Measurements from ENCODE around the gene CPA1. TPM values are rescaled to one million over a fixed set of nuclear protein-coding genes. Genes with fewer than 3 reads are reported as not detected.
A peak's percentile ranks its signal among the peaks of the same experiment; 100 is the strongest.

Gene CPA1
- polyA plus RNA-seq, 1 donor (not counting 4 experiments of a cell fraction or from before 2014, with no cell fraction given): not detected

DNA sequence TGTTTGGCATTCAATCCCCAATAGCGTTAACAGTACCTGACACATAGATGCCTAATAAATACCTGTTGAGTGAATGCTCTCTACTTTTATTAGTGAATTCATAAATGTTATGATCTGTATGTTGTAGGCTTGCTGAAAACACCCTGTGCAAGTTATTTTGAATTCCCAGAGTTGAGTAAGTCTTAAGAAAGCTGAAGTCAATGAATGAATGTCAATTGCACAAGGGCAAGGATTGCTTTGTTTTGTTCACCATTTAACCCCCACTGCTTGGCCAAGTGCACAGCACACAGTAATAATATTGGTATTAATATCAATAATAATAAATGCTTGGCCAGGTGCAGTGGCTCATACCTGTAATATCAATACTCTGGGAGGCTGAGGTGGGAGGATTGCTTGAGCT is 10.2 kb downstream of the CPA1 start:
- dilution Hi-C loops (cut with MboI; ENCODE audit: extremely low pct_ligation_motif_present, low sequenced_read_pairs): no loop called here
- H3K4me2 ChIP-seq (ENCODE audit: control insufficient read depth, extremely low read depth, insufficient read depth, low read depth, low read length): no peak overlapping the region
- no peak overlapping the region for H3K27ac ChIP-seq (ENCODE audit: control insufficient read depth, insufficient read depth, low read length)
- DNase-seq (ENCODE audit: low read depth, low spot score): no peak
- H3K4me1 ChIP-seq (ENCODE audit: control insufficient read depth, extremely low read depth, insufficient read depth, low read length): no peaks in the 10 kb centered on the region
- H3K4me3 ChIP-seq (ENCODE audit: control insufficient read depth in 2 of 3, extremely low read depth in 1 of 3, insufficient read depth in 2 of 3, low read depth in 1 of 3, low read length in 3 of 3): no peak overlapping the region
- no peaks in the 10 kb centered on the region for H3K27me3 ChIP-seq (ENCODE audit: control insufficient read depth, extremely low read depth, insufficient read depth, low read length)
- no peaks in the 10 kb centered on the region for H3K9me1 ChIP-seq (ENCODE audit: control insufficient read depth, extremely low read depth, insufficient read depth, low read length)
- H3K9ac ChIP-seq (ENCODE audit: control insufficient read depth, extremely low read depth, insufficient read depth, low read length): no peak overlapping the region
- TF ChIP-seq, protein P1, sequence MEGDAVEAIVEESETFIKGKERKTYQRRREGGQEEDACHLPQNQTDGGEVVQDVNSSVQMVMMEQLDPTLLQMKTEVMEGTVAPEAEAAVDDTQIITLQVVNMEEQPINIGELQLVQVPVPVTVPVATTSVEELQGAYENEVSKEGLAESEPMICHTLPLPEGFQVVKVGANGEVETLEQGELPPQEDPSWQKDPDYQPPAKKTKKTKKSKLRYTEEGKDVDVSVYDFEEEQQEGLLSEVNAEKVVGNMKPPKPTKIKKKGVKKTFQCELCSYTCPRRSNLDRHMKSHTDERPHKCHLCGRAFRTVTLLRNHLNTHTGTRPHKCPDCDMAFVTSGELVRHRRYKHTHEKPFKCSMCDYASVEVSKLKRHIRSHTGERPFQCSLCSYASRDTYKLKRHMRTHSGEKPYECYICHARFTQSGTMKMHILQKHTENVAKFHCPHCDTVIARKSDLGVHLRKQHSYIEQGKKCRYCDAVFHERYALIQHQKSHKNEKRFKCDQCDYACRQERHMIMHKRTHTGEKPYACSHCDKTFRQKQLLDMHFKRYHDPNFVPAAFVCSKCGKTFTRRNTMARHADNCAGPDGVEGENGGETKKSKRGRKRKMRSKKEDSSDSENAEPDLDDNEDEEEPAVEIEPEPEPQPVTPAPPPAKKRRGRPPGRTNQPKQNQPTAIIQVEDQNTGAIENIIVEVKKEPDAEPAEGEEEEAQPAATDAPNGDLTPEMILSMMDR (optimal IDR thresholded peaks at IDR 0.05 in 1 of 3, IDR thresholded peaks at IDR 0.05 in 1 of 3, conservative IDR thresholded peaks at IDR 0.05 in 1 of 3; ENCODE audit: extremely low read depth in 1 of 3, insufficient read depth in 2 of 3, low read length in 3 of 3): no peak
- no peak for TF ChIP-seq EZH2 (IDR thresholded peaks at IDR 0.05; ENCODE audit: low read length)
- no peaks in the 10 kb centered on the region for H3K9me3 ChIP-seq (ENCODE audit: control insufficient read depth, low read depth, low read length)
- no peaks in the 10 kb centered on the region for H3K79me2 ChIP-seq (ENCODE audit: control insufficient read depth, insufficient read depth, low read length)
- H3K36me3 ChIP-seq (ENCODE audit: control insufficient read depth in 2 of 2, extremely low read depth in 1 of 2, insufficient read depth in 2 of 2, low read length in 2 of 2): no peaks in the 10 kb centered on the region
- no peak overlapping the region for H2AFZ ChIP-seq (ENCODE audit: control insufficient read depth, low read length)
- H4K20me1 ChIP-seq (ENCODE audit: control insufficient read depth, extremely low read depth, insufficient read depth, low read length): no peaks in the 10 kb centered on the region
- FAIRE-seq: no peak

DNA sequence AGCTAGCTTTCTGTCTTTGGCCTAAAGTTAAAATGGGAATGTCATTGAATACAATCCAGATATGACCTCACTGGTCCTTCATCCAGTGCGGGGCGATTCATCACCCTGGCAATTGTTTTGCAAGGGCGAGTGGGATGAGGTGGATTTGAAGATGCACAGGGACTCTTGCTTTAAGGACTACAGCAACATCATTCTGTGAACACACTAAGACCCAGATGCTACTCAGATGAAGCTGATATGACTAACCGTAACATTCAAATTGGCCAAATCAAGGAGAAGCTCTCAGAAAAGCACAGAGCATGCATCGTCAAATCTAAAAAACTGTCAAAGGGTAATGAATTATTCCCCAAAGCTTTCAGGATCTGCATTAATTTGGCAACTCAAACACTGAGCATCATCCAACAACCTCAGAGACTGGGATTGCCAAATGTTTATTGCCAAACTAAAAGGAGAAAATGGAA is 12.8 kb downstream of the CPA1 start:
- H3K36me3 ChIP-seq (ENCODE audit: control insufficient read depth in 2 of 2, extremely low read depth in 1 of 2, insufficient read depth in 2 of 2, low read length in 2 of 2): no peaks in the 10 kb centered on the region
- TF ChIP-seq, protein P1 (optimal IDR thresholded peaks at IDR 0.05 in 1 of 3, IDR thresholded peaks at IDR 0.05 in 1 of 3, conservative IDR thresholded peaks at IDR 0.05 in 1 of 3; ENCODE audit: extremely low read depth in 1 of 3, insufficient read depth in 2 of 3, low read length in 3 of 3): no peak
- TF ChIP-seq EZH2 (IDR thresholded peaks at IDR 0.05; ENCODE audit: low read length): no peak
- no peaks in the 10 kb centered on the region for H3K4me1 ChIP-seq (ENCODE audit: control insufficient read depth, extremely low read depth, insufficient read depth, low read length)
- no peaks in the 10 kb centered on the region for H3K9me1 ChIP-seq (ENCODE audit: control insufficient read depth, extremely low read depth, insufficient read depth, low read length)
- no peak overlapping the region for H2AFZ ChIP-seq (ENCODE audit: control insufficient read depth, low read length)
- H3K27me3 ChIP-seq (ENCODE audit: control insufficient read depth, extremely low read depth, insufficient read depth, low read length): no peaks in the 10 kb centered on the region
- H3K4me2 ChIP-seq (ENCODE audit: control insufficient read depth, extremely low read depth, insufficient read depth, low read depth, low read length): no peak overlapping the region
- H3K79me2 ChIP-seq (ENCODE audit: control insufficient read depth, insufficient read depth, low read length): no peaks in the 10 kb centered on the region
- H4K20me1 ChIP-seq (ENCODE audit: control insufficient read depth, extremely low read depth, insufficient read depth, low read length): no peaks in the 10 kb centered on the region
- H3K27ac ChIP-seq (ENCODE audit: control insufficient read depth, insufficient read depth, low read length): no peak overlapping the region
- H3K4me3 ChIP-seq (ENCODE audit: control insufficient read depth in 2 of 3, extremely low read depth in 1 of 3, insufficient read depth in 2 of 3, low read depth in 1 of 3, low read length in 3 of 3): no peak overlapping the region
- FAIRE-seq: peak; percentile 77
- H3K9me3 ChIP-seq (ENCODE audit: control insufficient read depth, low read depth, low read length): no peaks in the 10 kb centered on the region
- H3K9ac ChIP-seq (ENCODE audit: control insufficient read depth, extremely low read depth, insufficient read depth, low read length): no peak overlapping the region
- DNase-seq (ENCODE audit: low read depth, low spot score): no peak
- dilution Hi-C loops (cut with MboI; ENCODE audit: extremely low pct_ligation_motif_present, low sequenced_read_pairs): no loop called here
